HG03575 (cell line): Measurements from ENCODE around the gene CLK3.
"Not testable (repeated sequence)": the region's sequence is repeated elsewhere in the genome, so short reads cannot be mapped to it uniquely, and the experiment has no call there.

Experiments used
- ATAC-seq: cut with Tn5 transposase; IDR thresholded peaks from one replicate; pipeline ENCODE4 v1.9.1; 2021; ENCODE audit not compliant: unreplicated experiment, insufficient number of reproducible peaks, low FRiP score; ENCODE audit errors: extremely low read depth

The CLK3 gene

DNA sequence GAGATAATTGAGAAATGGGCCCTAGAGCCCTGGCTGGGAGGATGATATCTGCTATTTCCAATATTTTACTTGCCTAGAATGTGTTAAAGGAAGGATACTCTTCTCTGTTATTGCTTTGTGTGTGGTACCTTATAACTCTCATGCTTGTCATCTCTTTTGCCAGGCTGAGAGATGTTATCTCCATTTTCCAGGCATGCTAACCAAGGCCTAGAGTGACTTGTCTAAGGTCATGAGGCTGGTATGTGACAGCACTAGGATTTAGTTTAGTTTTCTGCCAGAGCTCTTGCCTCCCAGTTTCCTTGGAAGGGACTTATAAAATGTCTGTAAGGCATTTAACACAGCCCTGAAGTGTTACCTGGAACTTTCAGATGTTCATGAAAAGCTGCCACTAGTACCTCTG is 1.4 kb downstream of the CLK3 start:
- no peak for ATAC-seq

DNA sequence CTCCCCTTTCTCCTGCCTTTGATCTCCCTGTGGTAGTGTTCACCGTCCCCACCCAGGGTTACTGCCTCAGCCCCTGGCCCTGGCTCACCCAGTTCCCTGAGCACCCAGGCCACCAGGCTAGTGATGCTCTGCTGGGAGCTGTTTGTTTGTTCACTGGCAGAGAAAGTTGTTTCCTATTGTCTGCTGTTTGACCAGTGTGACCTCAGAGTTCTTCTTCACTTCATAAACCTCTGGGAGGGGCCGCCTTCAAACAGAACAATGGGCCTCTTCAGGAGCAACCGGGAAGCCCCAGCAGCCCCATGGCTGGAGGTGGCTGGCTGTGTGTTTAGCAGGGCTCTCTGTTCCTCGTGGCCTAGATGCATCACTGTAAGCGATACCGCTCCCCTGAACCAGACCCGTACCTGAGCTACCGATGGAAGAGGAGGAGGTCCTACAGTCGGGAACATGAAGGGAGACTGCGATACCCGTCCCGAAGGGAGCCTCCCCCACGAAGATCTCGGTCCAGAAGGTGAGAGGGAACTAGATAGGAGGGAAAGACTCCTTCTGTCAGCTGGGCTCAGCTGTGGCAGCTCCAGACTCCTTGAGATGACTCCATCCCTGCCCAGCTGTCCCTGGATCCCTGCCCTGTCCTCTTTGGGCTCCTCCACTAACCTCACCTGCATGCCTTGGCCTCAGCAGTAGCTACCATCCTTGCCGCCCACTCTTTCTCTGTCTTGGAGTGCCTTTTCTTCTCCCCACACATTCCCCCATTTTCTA is 3.4 kb downstream of the CLK3 start:
- ATAC-seq: no peak

DNA sequence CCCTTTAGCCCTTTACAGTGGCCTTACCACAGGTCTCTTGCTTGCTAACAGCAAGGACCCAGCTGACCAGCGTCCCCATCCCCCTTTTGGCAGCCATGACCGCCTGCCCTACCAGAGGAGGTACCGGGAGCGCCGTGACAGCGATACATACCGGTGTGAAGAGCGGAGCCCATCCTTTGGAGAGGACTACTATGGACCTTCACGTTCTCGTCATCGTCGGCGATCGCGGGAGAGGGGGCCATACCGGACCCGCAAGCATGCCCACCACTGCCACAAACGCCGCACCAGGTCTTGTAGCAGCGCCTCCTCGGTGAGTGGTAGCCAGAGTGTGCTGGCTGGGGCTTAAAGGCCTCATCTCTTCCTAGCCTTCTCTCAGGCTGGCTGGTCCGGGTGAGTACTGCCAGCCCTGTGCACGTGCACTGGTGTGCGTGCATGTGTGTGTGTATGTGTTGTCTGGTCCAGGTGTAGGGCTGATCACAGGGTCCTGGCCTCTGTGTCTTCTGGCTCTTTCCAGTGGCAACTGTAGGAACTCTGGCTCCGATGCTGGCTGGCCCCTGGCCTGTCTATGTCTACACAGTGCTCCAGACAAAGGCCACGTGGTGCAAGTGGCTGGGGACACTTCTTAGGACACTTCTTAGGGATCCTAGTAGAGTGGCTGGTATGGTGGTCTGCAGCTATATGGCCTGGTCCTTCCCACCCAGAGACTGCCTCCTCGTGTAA is 4.4 kb downstream of the CLK3 start:
- ATAC-seq: no peak

DNA sequence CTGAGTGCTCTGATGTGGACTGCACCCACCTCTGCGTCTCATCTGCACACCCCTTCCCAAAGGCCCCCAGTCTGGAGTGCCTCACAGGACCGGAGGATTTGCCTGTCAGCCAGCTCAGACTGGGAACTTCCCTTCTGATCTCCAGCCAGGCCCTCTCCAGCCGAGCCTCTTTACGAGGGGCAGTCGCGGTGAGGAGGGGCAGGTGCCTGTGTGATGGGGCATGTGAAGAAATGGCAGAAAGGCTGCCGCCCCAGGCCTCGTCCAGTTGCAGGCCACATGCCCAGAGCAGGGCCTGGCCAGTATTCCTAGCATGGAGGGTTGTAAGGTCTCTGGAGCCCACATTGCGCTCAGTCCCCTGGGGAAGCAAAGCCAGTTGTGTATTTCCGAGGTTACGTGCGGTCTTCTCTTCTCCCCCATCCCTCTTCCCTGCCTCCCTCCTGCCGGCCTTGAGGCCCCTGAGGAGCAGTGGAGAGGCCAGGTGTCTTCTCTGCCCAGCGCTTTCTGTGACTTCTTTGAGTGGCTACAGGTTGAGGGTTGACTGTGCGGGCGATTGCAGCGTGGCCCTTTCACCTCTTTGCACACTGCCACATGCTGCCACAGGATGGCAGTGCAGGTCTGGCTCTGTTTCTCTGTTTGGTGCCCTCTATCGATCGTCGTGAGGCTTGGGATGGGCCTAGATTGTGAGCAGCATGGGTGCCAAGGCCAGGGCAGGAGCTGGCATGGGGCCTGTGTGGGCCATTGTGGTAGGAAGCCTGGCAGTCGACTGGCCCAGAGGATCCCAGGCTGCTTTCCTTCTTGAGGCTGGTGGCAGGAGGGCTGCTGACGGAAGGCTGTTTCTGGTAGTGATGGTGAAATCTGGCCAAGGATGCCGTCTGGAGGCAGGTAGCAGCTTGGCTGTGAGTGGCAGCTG is 5.3 kb downstream of the CLK3 start:
- ATAC-seq: no peak

DNA sequence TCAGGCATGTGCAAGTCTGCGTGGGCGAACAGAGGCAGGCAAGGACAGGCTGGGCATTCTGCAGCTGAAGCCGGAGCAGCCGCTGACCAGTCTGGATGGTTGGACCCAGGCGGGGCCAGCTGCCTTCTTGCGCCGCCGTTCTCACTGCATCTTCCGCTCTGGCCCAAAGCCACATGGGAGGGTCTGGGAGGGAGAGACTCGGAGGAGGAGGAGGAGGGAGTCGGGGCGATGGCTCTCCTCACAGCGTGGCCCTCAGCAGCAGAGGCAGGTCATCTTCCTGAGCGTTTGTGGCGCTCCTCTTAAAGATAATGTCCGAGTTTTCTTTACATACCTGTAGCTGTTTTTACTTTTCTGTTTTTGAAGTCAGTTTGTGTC is 5.9 kb downstream of the CLK3 start:
- no peak for ATAC-seq

DNA sequence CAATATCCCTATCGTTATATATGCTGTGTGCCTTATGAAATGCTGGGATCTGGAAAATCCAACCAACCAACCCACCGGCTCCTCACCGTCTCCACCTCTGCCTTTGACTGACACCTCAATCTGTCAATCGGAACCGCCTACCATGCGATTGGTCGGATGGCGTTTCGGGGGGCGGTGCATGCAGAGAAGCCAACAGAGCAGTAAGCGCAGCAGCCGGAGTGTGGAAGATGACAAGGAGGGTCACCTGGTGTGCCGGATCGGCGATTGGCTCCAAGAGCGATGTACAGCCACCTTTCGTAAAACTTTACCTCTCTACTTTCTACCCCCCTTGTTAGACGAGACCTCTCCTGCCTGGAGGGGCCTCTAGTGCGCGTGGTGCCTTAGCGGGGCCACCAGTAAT is 6.3 kb downstream of the CLK3 start:
- no peak for ATAC-seq

DNA sequence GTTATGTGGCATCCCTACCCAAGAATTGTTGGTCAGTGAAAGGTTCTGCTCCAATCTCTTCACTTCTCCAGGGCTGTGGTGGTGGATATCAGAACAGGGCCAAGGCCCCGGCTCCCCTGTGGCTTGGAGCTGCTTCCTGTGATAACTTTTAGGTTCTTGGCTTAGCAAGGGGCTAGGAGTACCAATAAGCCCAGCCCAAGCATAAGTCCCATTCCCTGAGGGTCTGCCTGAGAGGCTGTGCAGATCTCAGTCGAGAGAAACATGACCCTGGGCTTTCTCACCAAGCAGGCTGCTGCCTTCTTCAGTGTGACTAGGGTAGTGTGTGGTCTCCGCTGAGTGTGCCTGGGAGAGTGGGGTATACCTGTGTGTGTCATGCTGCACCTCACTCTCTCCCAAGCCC is 7.1 kb downstream of the CLK3 start:
- no peak for ATAC-seq

DNA sequence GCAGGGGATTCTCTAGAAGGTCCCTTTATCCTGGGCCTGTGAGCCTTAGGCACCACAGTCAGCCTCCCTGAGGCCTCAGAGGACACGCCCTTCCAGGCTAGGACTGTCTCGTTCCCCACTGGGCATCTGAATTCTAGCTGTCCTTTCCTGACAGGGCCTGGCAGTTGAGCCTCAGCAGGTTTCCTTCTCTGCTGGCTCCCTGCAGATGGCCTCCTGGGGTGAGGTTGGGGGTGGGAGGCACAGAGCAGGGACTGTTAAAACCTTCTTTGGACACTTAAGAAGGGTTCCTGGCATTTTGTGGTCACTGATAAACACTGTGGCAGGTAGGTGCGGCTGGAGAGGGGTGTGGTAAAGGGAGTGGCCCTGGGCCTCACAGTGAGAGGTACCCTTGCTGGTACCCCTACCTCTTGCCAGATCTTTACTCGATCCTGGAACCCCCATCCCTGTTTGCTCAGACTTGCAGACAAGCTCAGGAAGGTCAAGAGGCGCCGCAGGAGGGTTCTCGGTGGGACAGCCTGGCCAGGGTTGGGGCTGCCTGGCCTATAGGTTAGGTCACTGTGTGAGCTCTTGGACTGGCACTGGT is 8.5 kb downstream of the CLK3 start:
- no peak for ATAC-seq

DNA sequence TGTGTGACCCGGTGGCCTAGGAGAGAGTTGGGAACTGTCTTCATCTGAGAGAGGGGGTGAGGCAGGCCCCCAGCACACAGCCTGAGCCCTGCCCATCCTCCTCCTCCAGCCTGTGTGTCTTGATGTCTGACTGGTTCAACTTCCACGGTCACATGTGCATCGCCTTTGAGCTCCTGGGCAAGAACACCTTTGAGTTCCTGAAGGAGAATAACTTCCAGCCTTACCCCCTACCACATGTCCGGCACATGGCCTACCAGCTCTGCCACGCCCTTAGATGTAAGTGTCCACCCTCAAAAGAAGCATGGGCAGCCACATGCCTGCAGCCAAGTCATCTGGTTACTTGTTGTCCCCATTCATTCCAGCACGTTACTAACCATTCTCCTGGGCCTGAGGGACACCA is 10.1 kb downstream of the CLK3 start:
- no peak for ATAC-seq

DNA sequence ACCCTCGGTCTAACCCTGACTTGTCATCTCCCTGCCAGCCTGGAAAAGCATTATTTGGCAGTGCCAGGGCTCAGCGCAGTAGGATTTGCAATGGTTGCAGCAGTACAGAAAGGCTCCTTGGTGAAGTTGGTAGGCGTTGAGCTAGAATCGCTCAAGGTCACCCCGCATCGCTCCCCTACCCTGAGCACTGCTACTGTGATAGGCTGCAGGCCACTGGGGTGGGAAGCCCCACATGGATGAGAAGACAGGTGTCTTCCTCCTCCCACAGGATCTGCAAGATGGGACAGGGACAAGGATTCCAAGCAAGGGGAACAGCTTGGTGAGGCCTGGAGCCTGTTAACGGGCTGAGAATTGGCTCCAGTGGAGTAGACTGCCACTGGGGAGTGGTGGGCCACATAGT is 10.7 kb downstream of the CLK3 start:
- ATAC-seq: no peak

DNA sequence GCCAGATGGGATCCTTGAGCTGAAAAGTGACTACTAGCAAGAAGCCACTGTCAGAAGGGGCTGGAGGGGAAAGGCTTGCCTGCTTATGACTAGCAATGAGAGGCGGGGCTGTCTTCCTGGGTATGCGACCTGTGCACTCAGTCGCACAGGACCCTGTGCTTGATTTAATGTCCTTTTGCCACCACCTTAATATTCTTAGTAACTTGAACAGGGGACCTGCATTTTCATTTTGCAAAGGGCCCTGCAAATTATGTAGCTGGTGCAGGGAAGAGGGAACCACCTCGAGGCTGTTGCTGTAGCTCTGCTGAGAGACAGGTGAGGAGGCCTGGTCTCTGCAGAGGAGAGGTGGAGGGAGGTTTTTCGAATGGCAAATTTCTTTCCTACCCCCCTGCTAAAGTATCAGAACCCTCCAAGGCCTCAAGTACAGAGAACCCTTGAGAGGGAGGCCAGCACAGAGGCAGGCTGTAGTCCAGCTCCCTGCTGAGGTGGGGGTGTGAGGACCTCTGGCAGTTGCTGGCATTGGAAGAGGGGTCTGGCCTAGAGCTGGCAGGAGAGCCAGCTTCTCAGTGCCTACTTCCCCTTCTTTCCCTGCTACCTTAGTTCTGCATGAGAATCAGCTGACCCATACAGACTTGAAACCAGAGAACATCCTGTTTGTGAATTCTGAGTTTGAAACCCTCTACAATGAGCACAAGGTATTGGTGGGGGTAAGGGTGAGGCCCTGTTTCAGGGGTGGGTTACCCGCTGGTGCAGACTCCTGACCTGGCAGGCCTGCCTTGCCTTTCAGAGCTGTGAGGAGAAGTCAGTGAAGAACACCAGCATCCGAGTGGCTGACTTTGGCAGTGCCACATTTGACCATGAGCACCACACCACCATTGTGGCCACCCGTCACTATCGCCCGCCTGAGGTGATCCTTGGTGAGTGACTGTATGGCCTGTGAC is 11.4 kb downstream of the CLK3 start:
- ATAC-seq: no peak

DNA sequence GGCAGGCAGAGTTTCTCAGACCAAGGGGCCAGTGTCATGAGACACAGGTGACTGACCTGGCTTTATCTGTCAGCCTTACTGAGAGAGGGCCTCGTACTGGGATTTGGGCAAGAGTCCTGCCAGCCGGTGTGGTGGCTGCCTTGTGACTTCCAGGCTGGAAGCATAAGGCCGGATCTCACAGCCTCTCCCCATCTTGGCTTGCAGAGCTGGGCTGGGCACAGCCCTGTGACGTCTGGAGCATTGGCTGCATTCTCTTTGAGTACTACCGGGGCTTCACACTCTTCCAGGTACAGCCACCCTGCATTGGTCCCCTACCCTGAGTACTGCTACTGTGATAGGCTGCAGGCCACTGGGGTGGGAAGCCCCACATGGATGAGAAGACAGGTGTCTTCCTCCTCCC is 12.1 kb downstream of the CLK3 start:
- no peak for ATAC-seq

DNA sequence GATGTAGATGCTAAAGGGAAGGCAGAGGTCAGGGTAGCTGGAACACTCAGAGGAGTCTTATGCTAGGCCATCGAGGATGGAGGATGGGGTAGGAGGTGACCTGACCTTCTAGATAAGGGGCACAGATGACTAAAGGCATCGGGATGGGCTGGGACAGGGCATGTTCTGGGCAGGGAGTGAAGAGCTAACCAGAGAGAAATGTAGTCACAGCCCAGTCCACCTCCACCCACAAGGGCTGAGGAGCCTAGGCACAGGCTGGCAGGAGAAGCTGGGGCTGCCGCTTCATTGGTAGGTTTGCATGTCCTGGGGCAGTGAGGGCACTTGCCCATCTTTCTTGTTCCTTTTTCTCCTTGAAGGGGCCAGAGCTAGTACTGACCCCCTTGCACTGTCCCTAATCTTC is 12.6 kb downstream of the CLK3 start:
- no peak for ATAC-seq

DNA sequence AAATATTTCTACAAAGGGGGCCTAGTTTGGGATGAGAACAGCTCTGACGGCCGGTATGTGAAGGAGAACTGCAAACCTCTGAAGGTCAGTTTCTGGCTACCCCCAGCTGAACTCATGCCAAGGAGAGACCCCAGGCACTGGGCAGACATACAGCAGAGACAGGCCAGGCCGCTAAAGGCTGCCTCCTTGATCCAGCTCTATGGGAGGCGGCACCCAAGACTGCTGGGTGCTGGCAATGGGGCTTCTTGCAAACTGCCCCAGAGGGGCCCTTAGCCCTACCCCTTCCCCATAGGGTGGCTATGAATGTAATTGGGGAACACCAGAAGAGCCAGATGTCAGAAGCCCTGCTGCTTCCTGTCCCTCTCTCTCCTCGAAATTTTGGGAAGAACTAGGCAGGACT is 13.3 kb downstream of the CLK3 start:
- no peak for ATAC-seq

DNA sequence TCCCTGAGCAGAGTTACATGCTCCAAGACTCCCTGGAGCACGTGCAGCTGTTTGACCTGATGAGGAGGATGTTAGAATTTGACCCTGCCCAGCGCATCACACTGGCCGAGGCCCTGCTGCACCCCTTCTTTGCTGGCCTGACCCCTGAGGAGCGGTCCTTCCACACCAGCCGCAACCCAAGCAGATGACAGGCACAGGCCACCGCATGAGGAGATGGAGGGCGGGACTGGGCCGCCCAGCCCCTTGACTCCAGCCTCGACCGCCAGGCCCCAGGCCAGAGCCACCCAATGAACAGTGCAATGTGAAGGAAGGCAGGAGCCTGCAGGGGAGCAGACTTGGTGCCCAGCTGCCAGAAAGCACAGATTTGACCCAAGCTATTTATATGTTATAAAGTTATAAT is 14.1 kb downstream of the CLK3 start:
- not testable (repeated sequence) for ATAC-seq

DNA sequence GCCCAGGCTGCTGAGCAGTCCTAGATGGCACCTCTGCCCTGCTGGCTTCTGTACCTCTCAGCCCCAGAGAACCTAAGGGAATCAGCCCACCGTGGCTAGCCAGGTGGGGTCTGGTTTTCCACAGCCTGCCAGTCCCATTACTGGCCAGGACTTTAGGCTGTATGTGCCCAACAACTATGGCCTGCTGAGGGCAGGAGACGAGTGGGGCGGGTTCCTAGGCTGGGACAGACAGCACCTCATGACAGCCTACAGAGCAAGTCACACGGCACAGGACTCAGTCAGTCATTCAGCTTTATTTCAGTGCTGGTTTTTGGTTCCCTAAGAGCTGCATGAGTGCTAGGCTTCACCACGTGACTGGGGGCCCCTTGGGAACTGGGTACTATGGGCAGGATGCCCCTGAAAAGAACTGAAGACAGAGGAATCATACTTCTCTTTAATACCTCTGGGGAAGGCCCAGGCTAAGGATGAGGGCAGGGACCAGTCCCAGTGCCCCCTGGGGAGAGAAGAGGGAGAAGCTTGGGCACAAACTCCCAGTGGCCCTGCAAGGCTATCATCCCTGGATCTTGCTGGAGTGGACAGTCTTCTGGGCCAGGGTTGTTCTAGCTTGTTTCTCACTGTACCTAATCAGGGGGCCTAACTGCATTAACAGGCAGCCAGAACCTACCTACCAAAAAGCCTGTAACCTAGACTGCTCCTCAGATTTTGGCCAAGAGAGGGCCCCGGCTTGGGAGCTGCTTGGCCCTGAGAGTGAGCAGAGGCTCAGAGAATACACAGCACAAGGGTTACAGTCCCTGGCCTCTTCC is 14.8 kb downstream of the CLK3 start:
- ATAC-seq: no peak

DNA sequence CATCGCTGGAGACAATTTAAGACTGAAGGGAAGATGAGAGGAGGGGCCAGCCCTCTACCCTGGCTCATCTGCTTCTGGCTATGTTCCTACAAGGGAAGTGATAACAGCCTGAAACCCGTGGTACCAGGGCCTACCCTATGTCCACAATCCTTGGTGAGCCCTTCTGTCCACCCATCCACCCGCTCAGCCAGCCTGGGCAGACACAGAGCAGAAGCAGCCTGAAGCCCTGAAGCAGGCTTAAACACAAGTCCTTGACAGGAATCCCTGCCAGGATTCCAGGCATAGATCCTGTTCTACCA is 15.4 kb downstream of the CLK3 start:
- no peak for ATAC-seq

DNA sequence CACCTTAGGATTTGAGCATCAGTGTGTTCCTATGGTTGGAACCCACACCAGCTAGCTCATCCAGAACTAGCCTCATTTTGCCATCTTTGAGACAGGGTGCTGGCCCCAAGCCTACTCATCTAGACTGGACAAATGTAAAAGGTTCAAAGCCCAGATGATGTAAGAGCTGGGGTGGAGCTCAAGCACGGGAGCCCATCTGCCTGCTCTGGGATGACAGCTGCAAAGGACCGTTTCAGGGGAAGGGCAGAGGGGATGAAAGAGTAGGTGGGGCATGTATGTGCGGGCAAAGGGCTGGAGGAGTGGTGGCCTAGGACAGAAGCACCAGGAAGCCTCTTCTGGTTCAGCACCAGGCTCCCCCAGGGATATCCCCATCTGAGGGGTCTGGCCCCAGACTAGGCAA is 15.8 kb downstream of the CLK3 start:
- no peak for ATAC-seq
